GM23338 (cell line): ENCODE data around the gene OSBPL6. TPM values are rescaled to one million over a fixed set of nuclear protein-coding genes. Genes with fewer than 3 reads are reported as not detected.

ENCODE experiments used
- ATAC-seq: fragments of 200-7000 bp; cut with Tn5 transposase; 3 replicates; pipeline ENCODE4 v1.9.1; 2020
- DNase-seq: peaks from one replicate; pipeline ENCODE4 v3.0.0-alpha.2; 2015; ENCODE audit warnings: low spot score
- H2AFZ ChIP-seq: fragments of 200-600 bp; sonication (generic); 2 replicates; pipeline ENCODE4 v1.8.0; 2016; ENCODE audit warnings: antibody characterized with exemption, mild to moderate bottlenecking, moderate library complexity
- H3F3A ChIP-seq: fragments of 200-600 bp; sonication (generic); replicated peaks from 2 replicates; pipeline ENCODE4 v1.8.0; 2017; ENCODE audit warnings: antibody characterized with exemption, mixed run types, low read depth
- H3K27ac ChIP-seq: fragments of 200-600 bp; sonication (generic); 2 replicates; pipeline ENCODE4 v1.6.1; 2016; ENCODE audit warnings: low read depth
- H3K27me3 ChIP-seq: fragments of 200-600 bp; sonication (generic); 2 replicates; pipeline ENCODE4 v1.8.0; 2016; ENCODE audit warnings: mild to moderate bottlenecking, mixed run types, moderate library complexity; ENCODE audit not compliant: insufficient read depth
- H3K36me3 ChIP-seq: fragments of 200-600 bp; sonication (generic); 2 replicates; pipeline ENCODE4 v1.8.0; 2016; ENCODE audit warnings: mild to moderate bottlenecking; ENCODE audit not compliant: insufficient read depth
- H3K4me1 ChIP-seq: fragments of 200-600 bp; sonication (generic); 2 replicates; pipeline ENCODE4 v1.8.0; 2016; ENCODE audit warnings: mild to moderate bottlenecking, moderate library complexity; ENCODE audit not compliant: insufficient read depth
- H3K4me2 ChIP-seq: fragments of 200-600 bp; sonication (generic); 2 replicates; pipeline ENCODE4 v1.7.1; 2017; ENCODE audit warnings: mixed run types
- H3K4me3 ChIP-seq: fragments of 200-600 bp; sonication (generic); 2 replicates; pipeline ENCODE4 v1.6.1; 2016; ENCODE audit warnings: mixed run types
- H3K79me2 ChIP-seq: fragments of 200-600 bp; sonication (generic); replicated peaks from 2 replicates; pipeline ENCODE4 v1.8.0; 2017; ENCODE audit warnings: mild to moderate bottlenecking; ENCODE audit not compliant: insufficient read depth
- H3K9me2 ChIP-seq: fragments of 200-600 bp; sonication (generic); 2 replicates; pipeline ENCODE4 v1.8.0; 2017; ENCODE audit not compliant: insufficient read depth
- H4K20me1 ChIP-seq: fragments of 200-600 bp; sonication (generic); replicated peaks from 2 replicates; pipeline ENCODE4 v1.8.0; 2017; ENCODE audit warnings: mild to moderate bottlenecking; ENCODE audit not compliant: insufficient read depth
- H3K27ac Mint-ChIP-seq: 2 replicates; pipeline ENCODE4 v1.8.0; 2020; ENCODE audit warnings: inconsistent platforms, mild to moderate bottlenecking, moderate library complexity, mixed read lengths
- H3K27me3 Mint-ChIP-seq: 3 replicates; pipeline ENCODE4 v1.8.0; 2022; ENCODE audit warnings: low read depth, mild to moderate bottlenecking, moderate library complexity, mixed read lengths, inconsistent platforms; ENCODE audit not compliant: insufficient read depth, poor library complexity
- H3K36me3 Mint-ChIP-seq: 3 replicates; pipeline ENCODE4 v1.8.0; 2021; ENCODE audit warnings: low read depth, mild to moderate bottlenecking, inconsistent platforms, moderate library complexity, mixed read lengths
- H3K4me1 Mint-ChIP-seq: 3 replicates; pipeline ENCODE4 v1.8.0; 2020; ENCODE audit warnings: mild to moderate bottlenecking, inconsistent platforms, mixed read lengths
- H3K4me3 Mint-ChIP-seq: 3 replicates; pipeline ENCODE4 v1.8.0; 2021; ENCODE audit warnings: moderate library complexity, mild to moderate bottlenecking, inconsistent platforms, mixed read lengths
- H3K9me3 Mint-ChIP-seq: 3 replicates; pipeline ENCODE4 v1.8.0; 2020; ENCODE audit warnings: moderate library complexity, mild to moderate bottlenecking, inconsistent platforms, mixed read lengths
- CREB1 ChIP-seq: fragments of 250-450 bp; sonication (Bioruptor Pico); IDR thresholded peaks from 2 replicates; pipeline ENCODE4 v1.5.0; 2020; ENCODE audit warnings: low read depth, mild to moderate bottlenecking, moderate library complexity
- EZH2 ChIP-seq: fragments of 200-600 bp; sonication (generic); IDR thresholded peaks from one replicate; pipeline ENCODE4 v1.8.0; 2017; ENCODE audit warnings: antibody characterized with exemption, mild to moderate bottlenecking, low read depth; ENCODE audit not compliant: unreplicated experiment
- EZH2phosphoT487 ChIP-seq: fragments of 200-600 bp; sonication (generic); IDR thresholded peaks from one replicate; pipeline ENCODE4 v1.8.1; 2018; ENCODE audit warnings: antibody characterized with exemption; ENCODE audit not compliant: unreplicated experiment
- POLR2AphosphoS5 ChIP-seq: IDR thresholded peaks from 2 replicates; pipeline ENCODE4 v1.6.1; 2016; ENCODE audit warnings: antibody characterized with exemption, low read depth
- STAT1 ChIP-seq: IDR thresholded peaks from one replicate; pipeline ENCODE4 v1.6.1; 2016; ENCODE audit warnings: antibody characterized with exemption; ENCODE audit not compliant: unreplicated experiment
- ZNF114 ChIP-seq: fragments of 250-450 bp; sonication (Bioruptor Pico); IDR thresholded peaks from 2 replicates; pipeline ENCODE4 v1.5.0; 2020; ENCODE audit warnings: mild to moderate bottlenecking, moderate library complexity
- polyA plus RNA-seq: library from polyadenylated mRNA; unstranded; fragments of >200 nt; fragmentation: Nextera tagmentation; extraction: Ambion mirVana; gene quantifications from 2 replicates; pipeline ENCODE4 v1.2.1, GENCODE V29; 2016
- total RNA-seq: library from RNA; depleted of rRNA; stranded (reverse); fragments of >200 nt; shearing (Covaris generic); gene quantifications from 2 replicates; pipeline ENCODE4 v1.2.3, GENCODE V29; 2014
- TF ChIP-seq, protein P1 (sequence below): IDR thresholded peaks from 2 replicates; pipeline ENCODE4 v1.6.1; 2016; ENCODE audit warnings: antibody characterized with exemption
- TF ChIP-seq, protein P2 (sequence below): IDR thresholded peaks from one replicate; pipeline ENCODE4 v1.6.1; 2018; ENCODE audit warnings: antibody characterized with exemption; ENCODE audit not compliant: unreplicated experiment
- TF ChIP-seq, protein P3 (sequence below), 2 experiments: fragments of 200-600 bp in 1 of 2; sonication (generic) in 1 of 2; conservative IDR thresholded peaks; 2 replicates each; pipeline versions ENCODE4 v1.5.1 to v1.6.1; 2016 to 2017; ENCODE audit warnings: antibody characterized with exemption in 2 of 2, low read depth in 2 of 2, mild to moderate bottlenecking in 2 of 2, moderate library complexity in 1 of 2

Gene OSBPL6
- total and polyA plus RNA-seq, 2 experiments from 2014 or later: 6.0 to 8.5 TPM

DNA sequence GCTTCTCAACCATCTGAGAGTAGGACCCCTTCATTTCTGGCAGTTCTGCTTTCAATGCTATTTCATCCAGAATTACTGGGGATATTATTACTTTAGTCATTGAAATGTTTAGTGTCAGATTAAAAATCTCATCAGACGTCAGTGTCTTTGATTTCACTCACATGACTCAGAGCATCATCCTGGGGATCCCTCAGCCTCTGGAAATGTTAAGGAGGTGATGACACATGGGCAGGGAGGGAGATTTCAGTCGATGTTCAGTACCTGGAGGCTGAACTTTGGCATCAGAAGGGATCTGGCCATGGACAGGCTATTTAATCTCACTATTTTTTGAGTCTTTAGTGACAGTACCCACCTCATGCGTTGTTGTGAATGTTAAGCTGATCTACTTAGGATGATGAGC is 39.1 kb downstream of the OSBPL6 start:
- Histone ChIP-seq H3K4me3 (no peak overlapping the region), H3K27me3 (no peaks in the 10 kb centered on the region), H3K9me2 (no peaks in the 10 kb centered on the region), H3K4me1 (no peaks in the 10 kb centered on the region), H3K79me2 (no peaks in the 10 kb centered on the region), H3K36me3 (no peaks in the 10 kb centered on the region), H2AFZ (no peak overlapping the region), H3K27ac (no peak overlapping the region), H3K4me2 (no peak overlapping the region), H3F3A (no peaks in the 10 kb centered on the region), H4K20me1 (no peaks in the 10 kb centered on the region)
- H3K27ac Mint-ChIP-seq: no peak overlapping the region
- no peak overlapping the region for H3K4me3 Mint-ChIP-seq
- no peaks in the 10 kb centered on the region for H3K36me3 Mint-ChIP-seq
- no peaks in the 10 kb centered on the region for H3K9me3 Mint-ChIP-seq
- DNase-seq (no peak), ATAC-seq (no peak)
- no peak for TF ChIP-seq POLR2AphosphoS5
- TF ChIP-seq, protein P1, sequence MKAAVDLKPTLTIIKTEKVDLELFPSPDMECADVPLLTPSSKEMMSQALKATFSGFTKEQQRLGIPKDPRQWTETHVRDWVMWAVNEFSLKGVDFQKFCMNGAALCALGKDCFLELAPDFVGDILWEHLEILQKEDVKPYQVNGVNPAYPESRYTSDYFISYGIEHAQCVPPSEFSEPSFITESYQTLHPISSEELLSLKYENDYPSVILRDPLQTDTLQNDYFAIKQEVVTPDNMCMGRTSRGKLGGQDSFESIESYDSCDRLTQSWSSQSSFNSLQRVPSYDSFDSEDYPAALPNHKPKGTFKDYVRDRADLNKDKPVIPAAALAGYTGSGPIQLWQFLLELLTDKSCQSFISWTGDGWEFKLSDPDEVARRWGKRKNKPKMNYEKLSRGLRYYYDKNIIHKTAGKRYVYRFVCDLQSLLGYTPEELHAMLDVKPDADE: no peak
- TF ChIP-seq, protein P2, sequence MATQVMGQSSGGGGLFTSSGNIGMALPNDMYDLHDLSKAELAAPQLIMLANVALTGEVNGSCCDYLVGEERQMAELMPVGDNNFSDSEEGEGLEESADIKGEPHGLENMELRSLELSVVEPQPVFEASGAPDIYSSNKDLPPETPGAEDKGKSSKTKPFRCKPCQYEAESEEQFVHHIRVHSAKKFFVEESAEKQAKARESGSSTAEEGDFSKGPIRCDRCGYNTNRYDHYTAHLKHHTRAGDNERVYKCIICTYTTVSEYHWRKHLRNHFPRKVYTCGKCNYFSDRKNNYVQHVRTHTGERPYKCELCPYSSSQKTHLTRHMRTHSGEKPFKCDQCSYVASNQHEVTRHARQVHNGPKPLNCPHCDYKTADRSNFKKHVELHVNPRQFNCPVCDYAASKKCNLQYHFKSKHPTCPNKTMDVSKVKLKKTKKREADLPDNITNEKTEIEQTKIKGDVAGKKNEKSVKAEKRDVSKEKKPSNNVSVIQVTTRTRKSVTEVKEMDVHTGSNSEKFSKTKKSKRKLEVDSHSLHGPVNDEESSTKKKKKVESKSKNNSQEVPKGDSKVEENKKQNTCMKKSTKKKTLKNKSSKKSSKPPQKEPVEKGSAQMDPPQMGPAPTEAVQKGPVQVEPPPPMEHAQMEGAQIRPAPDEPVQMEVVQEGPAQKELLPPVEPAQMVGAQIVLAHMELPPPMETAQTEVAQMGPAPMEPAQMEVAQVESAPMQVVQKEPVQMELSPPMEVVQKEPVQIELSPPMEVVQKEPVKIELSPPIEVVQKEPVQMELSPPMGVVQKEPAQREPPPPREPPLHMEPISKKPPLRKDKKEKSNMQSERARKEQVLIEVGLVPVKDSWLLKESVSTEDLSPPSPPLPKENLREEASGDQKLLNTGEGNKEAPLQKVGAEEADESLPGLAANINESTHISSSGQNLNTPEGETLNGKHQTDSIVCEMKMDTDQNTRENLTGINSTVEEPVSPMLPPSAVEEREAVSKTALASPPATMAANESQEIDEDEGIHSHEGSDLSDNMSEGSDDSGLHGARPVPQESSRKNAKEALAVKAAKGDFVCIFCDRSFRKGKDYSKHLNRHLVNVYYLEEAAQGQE: no peak
- no peaks in the 10 kb centered on the region for H3K27me3 Mint-ChIP-seq
- H3K4me1 Mint-ChIP-seq: peaks cover 5% of the 10 kb centered on the region; the same call in 2 of the 3 replicates

DNA sequence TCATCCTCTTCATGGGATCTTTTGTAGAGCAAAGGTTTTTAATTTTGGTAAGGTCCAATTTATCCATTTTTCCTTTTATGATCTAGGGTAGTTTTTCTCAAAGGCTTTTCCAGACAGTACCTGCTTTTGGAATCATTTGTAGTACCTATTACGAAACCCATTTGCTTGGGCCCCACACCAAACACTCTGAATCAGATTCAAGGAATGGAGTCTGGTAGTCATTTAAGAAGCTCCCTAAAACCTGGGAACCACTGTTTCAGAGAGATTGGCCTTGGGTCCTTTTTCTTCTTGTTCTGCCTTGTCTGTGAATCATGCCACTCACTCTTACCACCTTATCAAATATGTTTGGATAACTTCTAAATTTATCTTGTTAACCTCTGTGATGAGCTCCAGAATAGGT is 40.3 kb downstream of the OSBPL6 start:
- Histone ChIP-seq H4K20me1 (no peaks in the 10 kb centered on the region), H3K9me2 (no peaks in the 10 kb centered on the region), H3K4me2 (no peak overlapping the region), H3F3A (no peaks in the 10 kb centered on the region), H3K4me1 (no peaks in the 10 kb centered on the region), H2AFZ (no peak overlapping the region), H3K36me3 (no peaks in the 10 kb centered on the region), H3K27me3 (no peaks in the 10 kb centered on the region), H3K4me3 (no peak overlapping the region), H3K79me2 (no peaks in the 10 kb centered on the region), H3K27ac (no peak overlapping the region)
- H3K9me3 Mint-ChIP-seq: no peaks in the 10 kb centered on the region
- no peak overlapping the region for H3K27ac Mint-ChIP-seq
- no peak for ATAC-seq
- no peaks in the 10 kb centered on the region; the same call in 2 of the 3 replicates for H3K4me1 Mint-ChIP-seq
- no peak for DNase-seq
- no peaks in the 10 kb centered on the region for H3K27me3 Mint-ChIP-seq
- H3K36me3 Mint-ChIP-seq: no peaks in the 10 kb centered on the region
- no peak overlapping the region for H3K4me3 Mint-ChIP-seq
- TF ChIP-seq POLR2AphosphoS5: no peak
- no peak for TF ChIP-seq EZH2
- TF ChIP-seq, protein P1: no peak
- TF ChIP-seq CREB1: no peak
- TF ChIP-seq STAT1: no peak
- TF ChIP-seq EZH2phosphoT487: no peak
- no peak for TF ChIP-seq ZNF114 (CRISPR knock-in tag)
- TF ChIP-seq, protein P3, sequence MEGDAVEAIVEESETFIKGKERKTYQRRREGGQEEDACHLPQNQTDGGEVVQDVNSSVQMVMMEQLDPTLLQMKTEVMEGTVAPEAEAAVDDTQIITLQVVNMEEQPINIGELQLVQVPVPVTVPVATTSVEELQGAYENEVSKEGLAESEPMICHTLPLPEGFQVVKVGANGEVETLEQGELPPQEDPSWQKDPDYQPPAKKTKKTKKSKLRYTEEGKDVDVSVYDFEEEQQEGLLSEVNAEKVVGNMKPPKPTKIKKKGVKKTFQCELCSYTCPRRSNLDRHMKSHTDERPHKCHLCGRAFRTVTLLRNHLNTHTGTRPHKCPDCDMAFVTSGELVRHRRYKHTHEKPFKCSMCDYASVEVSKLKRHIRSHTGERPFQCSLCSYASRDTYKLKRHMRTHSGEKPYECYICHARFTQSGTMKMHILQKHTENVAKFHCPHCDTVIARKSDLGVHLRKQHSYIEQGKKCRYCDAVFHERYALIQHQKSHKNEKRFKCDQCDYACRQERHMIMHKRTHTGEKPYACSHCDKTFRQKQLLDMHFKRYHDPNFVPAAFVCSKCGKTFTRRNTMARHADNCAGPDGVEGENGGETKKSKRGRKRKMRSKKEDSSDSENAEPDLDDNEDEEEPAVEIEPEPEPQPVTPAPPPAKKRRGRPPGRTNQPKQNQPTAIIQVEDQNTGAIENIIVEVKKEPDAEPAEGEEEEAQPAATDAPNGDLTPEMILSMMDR (conservative IDR thresholded peaks at IDR 0.05; ENCODE audit: low read depth in 2 of 2): no peak
